Hepatocyte (in vitro differentiated cells): ENCODE measurements around the gene CPNE4. TPM values are rescaled to one million over a fixed set of nuclear protein-coding genes. Genes with fewer than 3 reads are reported as not detected.

Experiments
- DNase-seq: peaks from one replicate; pipeline ENCODE4 v3.0.0-alpha.2; 2016; ENCODE audit warnings: low spot score
- H2AFZ ChIP-seq: fragments of 200-600 bp; sonication (generic); 2 replicates; pipeline ENCODE4 v1.6.0; 2016; ENCODE audit warnings: antibody characterized with exemption, mild to moderate bottlenecking
- H3K27ac ChIP-seq: fragments of 200-600 bp; sonication (generic); 2 replicates; pipeline ENCODE4 v1.5.1; 2016; ENCODE audit warnings: mild to moderate bottlenecking
- H3K27me3 ChIP-seq: fragments of 200-600 bp; sonication (generic); 2 replicates; pipeline ENCODE4 v1.6.1; 2016
- H3K36me3 ChIP-seq: fragments of 200-600 bp; sonication (generic); replicated peaks from 2 replicates; pipeline ENCODE4 v1.5.1; 2016; ENCODE audit warnings: low read depth; ENCODE audit not compliant: insufficient read depth
- H3K4me1 ChIP-seq: fragments of 200-600 bp; sonication (generic); 2 replicates; pipeline ENCODE4 v1.5.1; 2016; ENCODE audit warnings: mild to moderate bottlenecking, moderate library complexity; ENCODE audit not compliant: insufficient read depth
- H3K4me2 ChIP-seq: fragments of 200-600 bp; sonication (generic); 2 replicates; pipeline ENCODE4 v1.6.0; 2016
- H3K4me3 ChIP-seq: fragments of 200-600 bp; sonication (generic); 2 replicates; pipeline ENCODE4 v1.5.1; 2016; ENCODE audit warnings: mild to moderate bottlenecking
- H3K79me2 ChIP-seq: fragments of 200-600 bp; sonication (generic); 2 replicates; pipeline ENCODE4 v1.6.0; 2017; ENCODE audit warnings: mild to moderate bottlenecking
- H3K9me2 ChIP-seq: fragments of 200-600 bp; sonication (generic); replicated peaks from 2 replicates; pipeline ENCODE4 v1.6.0; 2017; ENCODE audit warnings: mild to moderate bottlenecking; ENCODE audit not compliant: insufficient read depth
- H3K9me3 ChIP-seq: fragments of 200-600 bp; sonication (generic); 2 replicates; pipeline ENCODE4 v1.5.1; 2016; ENCODE audit warnings: low read depth, mild to moderate bottlenecking
- H4K20me1 ChIP-seq: fragments of 200-600 bp; sonication (generic); 2 replicates; pipeline ENCODE4 v1.6.0; 2016; ENCODE audit warnings: mild to moderate bottlenecking; ENCODE audit not compliant: insufficient read depth, poor library complexity, severe bottlenecking
- CTCF ChIP-seq: fragments of 200-600 bp; sonication (generic); IDR thresholded peaks from 2 replicates; pipeline ENCODE4 v1.5.1; 2016; ENCODE audit warnings: antibody characterized with exemption, mild to moderate bottlenecking; ENCODE audit not compliant: poor library complexity
- EZH2 ChIP-seq: fragments of 200-600 bp; sonication (generic); IDR thresholded peaks from 2 replicates; pipeline ENCODE4 v1.6.1; 2016; ENCODE audit warnings: antibody characterized with exemption, mild to moderate bottlenecking, borderline replicate concordance
- EZH2phosphoT487 ChIP-seq: fragments of 200-600 bp; sonication (generic); IDR thresholded peaks from one replicate; pipeline ENCODE4 v1.6.1; 2018; ENCODE audit warnings: antibody characterized with exemption, mild to moderate bottlenecking, low read depth, moderate library complexity; ENCODE audit not compliant: unreplicated experiment, severe bottlenecking
- WGBS: methylation state at CpG from one replicate; pipeline ENCODE4 v1.1.6; 2016; ENCODE audit warnings: low lambda C conversion rate; ENCODE audit errors: missing lambda C conversion rate; 5-methylcytosine and 5-hydroxymethylcytosine counted together
- polyA plus RNA-seq: library from polyadenylated mRNA; unstranded; fragments of >200 nt; fragmentation: Nextera tagmentation; extraction: Ambion mirVana; gene quantifications from 2 replicates; pipeline ENCODE4 v1.2.1, GENCODE V29; 2016
- total RNA-seq: library from RNA; depleted of rRNA; stranded (reverse); fragments of >200 nt; gene quantifications from 2 replicates; pipeline ENCODE4 v1.2.3, GENCODE V29; 2014

The CPNE4 gene
- total and polyA plus RNA-seq, 2 experiments from 2014 or later, result 0.37 to 0.52 TPM

- Histone ChIP-seq H4K20me1 (no peaks in the 10 kb centered on the region), H3K4me3 (no peak overlapping the region), H3K27me3 (no peaks in the 10 kb centered on the region), H3K4me2 (no peak overlapping the region), H3K79me2 (no peaks in the 10 kb centered on the region), H3K36me3 (no peaks in the 10 kb centered on the region), H2AFZ (no peak overlapping the region), H3K4me1 (no peaks in the 10 kb centered on the region), H3K9me2 (no peaks in the 10 kb centered on the region), H3K27ac (no peak overlapping the region), H3K9me3 (no peaks in the 10 kb centered on the region)
- no peak for TF ChIP-seq EZH2phosphoT487
- no peak for TF ChIP-seq CTCF
- TF ChIP-seq EZH2, result no peak
- whole genome bisulfite sequencing, result 97% methylated on average over 1 of the region's 1 CpG
- DNase-seq, result no peak
These were observed 198.9 kb downstream of the CPNE4 start for GRCh38 chr3:131835906-131836305.

GRCh38 chr3:131831608-131832007 lies 203.2 kb downstream of the CPNE4 start:
- 83% methylated on average over 4 of the region's 4 CpGs for WGBS
- H3K4me3 ChIP-seq, result no peak overlapping the region
- no peak overlapping the region for H3K4me2 ChIP-seq
- no peaks in the 10 kb centered on the region for H3K79me2 ChIP-seq
- H3K9me2 ChIP-seq, result no peaks in the 10 kb centered on the region
- H3K27me3 ChIP-seq, result no peaks in the 10 kb centered on the region
- H2AFZ ChIP-seq, result no peak overlapping the region
- H3K36me3 ChIP-seq, result no peaks in the 10 kb centered on the region
- TF ChIP-seq CTCF (no peak), EZH2phosphoT487 (no peak), EZH2 (no peak)
- H3K27ac ChIP-seq, result no peak overlapping the region
- H3K9me3 ChIP-seq, result no peaks in the 10 kb centered on the region
- H3K4me1 ChIP-seq, result no peaks in the 10 kb centered on the region
- H4K20me1 ChIP-seq, result no peaks in the 10 kb centered on the region
- DNase-seq, result no peak

- H3K79me2 ChIP-seq, result no peaks in the 10 kb centered on the region
- H4K20me1 ChIP-seq, result no peaks in the 10 kb centered on the region
- H3K9me2 ChIP-seq, result no peaks in the 10 kb centered on the region
- no peaks in the 10 kb centered on the region for H3K36me3 ChIP-seq
- no peak for TF ChIP-seq EZH2phosphoT487
- TF ChIP-seq EZH2, result no peak
- TF ChIP-seq CTCF, result no peak
- DNase-seq, result no peak
- no peak overlapping the region for H2AFZ ChIP-seq
- 87% methylated on average over 3 of the region's 3 CpGs for WGBS
- no peaks in the 10 kb centered on the region for H3K27me3 ChIP-seq
- no peak overlapping the region for H3K27ac ChIP-seq
- H3K4me1 ChIP-seq, result no peaks in the 10 kb centered on the region
- H3K4me3 ChIP-seq, result no peak overlapping the region
- H3K4me2 ChIP-seq, result no peak overlapping the region
- H3K9me3 ChIP-seq, result no peaks in the 10 kb centered on the region
These were observed 213.5 kb downstream of the CPNE4 start for GRCh38 chr3:131821191-131821762.
